H1 (cell line): ENCODE measurements around the gene CUBN. TPM values are rescaled to one million over a fixed set of nuclear protein-coding genes. Genes with fewer than 3 reads are reported as not detected.

Experiments
- CTCF ChIA-PET: fragments of 300-600 bp; sonication (Branson Sonifier 250); formaldehyde crosslinking; loops from one replicate; lab custom pipeline; 2021; ENCODE audit not compliant: partially characterized antibody; lab: Charles Lee
- POLR2A ChIA-PET: fragments of 300-600 bp; sonication (Branson Sonifier 250); formaldehyde crosslinking; loops from one replicate; lab custom pipeline; 2021; ENCODE audit warnings: inconsistent platforms; ENCODE audit not compliant: partially characterized antibody; lab: Charles Lee
- DNase-seq, 2 experiments: peaks; one replicate each; pipeline versions ENCODE4 v3.0.0 to v3.0.0-alpha.2; 2010 to 2022; ENCODE audit warnings: low spot score in 2 of 2, low read depth in 1 of 2, mixed read lengths in 1 of 2
- FAIRE-seq: peaks from 2 replicates; lab custom pipeline; 2011; peaks lifted over from hg19 to GRCh38; lab: Jason Lieb, UNC
- H2AFZ ChIP-seq: 2 replicates; pipeline ENCODE4 v1.8.1; 2012; ENCODE audit warnings: low read length, inconsistent platforms
- H2AK5ac ChIP-seq: 2 replicates; pipeline ENCODE4 v1.6.1; 2013; ENCODE audit warnings: low read depth, low read length
- H2BK120ac ChIP-seq: replicated peaks from 2 replicates; pipeline ENCODE3; 2013; ENCODE audit warnings: low read depth, low read length, inconsistent platforms
- H2BK12ac ChIP-seq: 2 replicates; pipeline ENCODE4 v1.6.1; 2013; ENCODE audit warnings: low read depth, low read length
- H2BK15ac ChIP-seq: 2 replicates; pipeline ENCODE4 v1.6.1; 2013; ENCODE audit warnings: low read length
- H2BK20ac ChIP-seq: 2 replicates; pipeline ENCODE4 v1.6.1; 2013; ENCODE audit warnings: low read length
- H2BK5ac ChIP-seq: 2 replicates; pipeline ENCODE4 v1.6.1; 2013; ENCODE audit warnings: low read depth, low read length
- H3K14ac ChIP-seq: 2 replicates; pipeline ENCODE4 v1.6.1; 2013; ENCODE audit warnings: inconsistent platforms; ENCODE audit not compliant: insufficient read length
- H3K18ac ChIP-seq: 2 replicates; pipeline ENCODE4 v1.6.1; 2013; ENCODE audit warnings: low read length; ENCODE audit errors: extremely low read depth
- H3K23ac ChIP-seq: 2 replicates; pipeline ENCODE4 v1.6.1; 2013; ENCODE audit warnings: inconsistent platforms; ENCODE audit not compliant: insufficient read length
- H3K23me2 ChIP-seq: 2 replicates; pipeline ENCODE4 v1.6.1; 2013; ENCODE audit warnings: low read depth, low read length
- H3K27ac ChIP-seq: 2 replicates; pipeline ENCODE4 v1.6.1; 2011; ENCODE audit warnings: low read depth, low read length, inconsistent platforms
- H3K27me3 ChIP-seq, 4 experiments: replicated peaks in 1 of 4; 1 replicate in 1 of 4; 2 replicates in 3 of 4; pipeline versions ENCODE4 v1.6.1 to v1.8.1; 2011 to 2013; ENCODE audit warnings: low read length in 3 of 4, mild to moderate bottlenecking in 3 of 4, inconsistent platforms in 2 of 4, mixed read lengths in 2 of 4, moderate library complexity in 1 of 4; ENCODE audit not compliant: control insufficient read depth in 3 of 4, insufficient read depth in 3 of 4; ENCODE audit errors: extremely low read depth in 1 of 4
- H3K36me3 ChIP-seq, 4 experiments: 2 replicates each; pipeline versions ENCODE4 v1.6.1 to v1.8.1; 2011 to 2013; ENCODE audit warnings: mild to moderate bottlenecking in 4 of 4, low read length in 3 of 4, moderate library complexity in 2 of 4, control low read depth in 1 of 4, inconsistent platforms in 1 of 4; ENCODE audit not compliant: insufficient read depth in 4 of 4, control insufficient read depth in 2 of 4
- H3K4ac ChIP-seq: replicated peaks from 2 replicates; pipeline ENCODE3; 2013; ENCODE audit warnings: low read length, low read depth, mixed read lengths, inconsistent platforms; ENCODE audit not compliant: insufficient read length
- H3K4me1 ChIP-seq, 4 experiments: replicated peaks in 1 of 4; 1 replicate in 1 of 4; 2 replicates in 3 of 4; pipeline versions ENCODE4 v1.6.1 to v1.8.1; 2011 to 2013; ENCODE audit warnings: low read length in 3 of 4, inconsistent platforms in 2 of 4, mixed read lengths in 1 of 4; ENCODE audit not compliant: insufficient read depth in 4 of 4, control insufficient read depth in 3 of 4
- H3K4me2 ChIP-seq, 2 experiments: 2 replicates each; pipeline versions ENCODE4 v1.6.1 to v1.8.1; 2011 to 2013; ENCODE audit warnings: low read depth in 2 of 2, low read length in 2 of 2, control low read depth in 1 of 2, inconsistent platforms in 1 of 2, mild to moderate bottlenecking in 1 of 2; ENCODE audit not compliant: insufficient read depth in 1 of 2
- H3K4me3 ChIP-seq, 4 experiments: fragments of 200-600, 300-600 bp in 1 of 4; sonication (generic), shearing (Covaris generic), sonication (Bioruptor Twin) in 1 of 4; 2 replicates each; pipeline versions ENCODE4 v1.5.1 to v1.8.1; 2011 to 2016; ENCODE audit warnings: low read length in 4 of 4, low read depth in 3 of 4, control low read depth in 2 of 4, inconsistent platforms in 2 of 4, mild to moderate bottlenecking in 2 of 4, mixed read lengths in 1 of 4, moderate library complexity in 1 of 4; ENCODE audit not compliant: insufficient read depth in 2 of 4; ENCODE audit errors: extremely low read depth in 1 of 4
- H3K56ac ChIP-seq: replicated peaks from 2 replicates; pipeline ENCODE3; 2013; ENCODE audit warnings: low read depth, mild to moderate bottlenecking, mixed read lengths, low read length, inconsistent platforms; ENCODE audit not compliant: insufficient read length
- H3K79me1 ChIP-seq: 2 replicates; pipeline ENCODE4 v1.6.1; 2013; ENCODE audit warnings: low read depth, low read length, control low read depth
- H3K79me2 ChIP-seq, 2 experiments: 2 replicates each; pipeline versions ENCODE4 v1.6.1 to v1.8.1; 2012 to 2013; ENCODE audit warnings: low read length in 2 of 2, mild to moderate bottlenecking in 2 of 2, inconsistent platforms in 1 of 2; ENCODE audit not compliant: insufficient read depth in 2 of 2, control insufficient read depth in 1 of 2
- H3K9ac ChIP-seq, 4 experiments: replicated peaks in 1 of 4; 1 replicate in 1 of 4; 2 replicates in 3 of 4; pipeline versions ENCODE4 v1.6.1 to v1.8.1; 2011 to 2013; ENCODE audit warnings: low read depth in 3 of 4, low read length in 3 of 4, control low read depth in 2 of 4, mild to moderate bottlenecking in 2 of 4, moderate library complexity in 2 of 4, inconsistent platforms in 1 of 4; ENCODE audit errors: extremely low read depth in 1 of 4
- H3K9me3 ChIP-seq, 2 experiments: 2 replicates each; pipeline versions ENCODE4 v1.6.1 to v1.8.1; 2012 to 2013; ENCODE audit warnings: mild to moderate bottlenecking in 2 of 2, moderate library complexity in 2 of 2, control low read depth in 1 of 2, inconsistent platforms in 1 of 2, low read depth in 1 of 2, low read length in 1 of 2, mixed read lengths in 1 of 2; ENCODE audit not compliant: insufficient read depth in 2 of 2
- H4K20me1 ChIP-seq, 2 experiments: replicated peaks in 1 of 2; 2 replicates each; pipeline versions ENCODE3 to v1.8.1; 2011 to 2013; ENCODE audit warnings: inconsistent platforms in 2 of 2, low read length in 2 of 2, mild to moderate bottlenecking in 1 of 2; ENCODE audit not compliant: insufficient read depth in 2 of 2, control insufficient read depth in 1 of 2
- H4K5ac ChIP-seq: 2 replicates; pipeline ENCODE4 v1.6.1; 2013; ENCODE audit warnings: low read length, low read depth, mixed read lengths, inconsistent platforms; ENCODE audit not compliant: insufficient read length
- H4K8ac ChIP-seq: 2 replicates; pipeline ENCODE4 v1.8.0; 2013; ENCODE audit warnings: mild to moderate bottlenecking, moderate library complexity, low read length, inconsistent platforms; ENCODE audit not compliant: insufficient read depth; ENCODE audit errors: extremely low read depth
- H4K91ac ChIP-seq: replicated peaks from 2 replicates; pipeline ENCODE3; 2013; ENCODE audit warnings: low read length, mixed read lengths, inconsistent platforms; ENCODE audit not compliant: insufficient read length
- ATF2 ChIP-seq: IDR thresholded peaks from 2 replicates; pipeline ENCODE4 v1.6.1; 2012; ENCODE audit warnings: low read length, inconsistent platforms
- CTBP2 ChIP-seq: IDR thresholded peaks from 2 replicates; pipeline ENCODE4 v1.7.0; 2011; ENCODE audit warnings: borderline replicate concordance, mild to moderate bottlenecking, moderate library complexity, mixed read lengths, low read length; ENCODE audit not compliant: insufficient read depth, insufficient read length
- EGR1 ChIP-seq: IDR thresholded peaks from 2 replicates; pipeline ENCODE4 v1.6.1; 2011; ENCODE audit warnings: low read depth, low read length, borderline replicate concordance
- GABPA ChIP-seq: IDR thresholded peaks from 2 replicates; pipeline ENCODE4 v1.6.1; 2011; ENCODE audit warnings: mild to moderate bottlenecking, low read length, moderate library complexity, borderline replicate concordance; ENCODE audit not compliant: insufficient read depth
- KDM1A ChIP-seq: fragments of 200-600, 300-600 bp; sonication (generic); IDR thresholded peaks from 2 replicates; pipeline ENCODE4 v1.7.1; 2016; ENCODE audit warnings: mild to moderate bottlenecking, low read length, borderline replicate concordance
- NRF1 ChIP-seq: IDR thresholded peaks from 2 replicates; pipeline ENCODE4 v1.6.1; 2011; ENCODE audit warnings: mild to moderate bottlenecking, low read depth, low read length, improper control_type of control experiment
- POLR2A ChIP-seq, 2 experiments: IDR thresholded peaks; 1 replicate in 1 of 2; 2 replicates in 1 of 2; pipeline ENCODE4 v1.6.1; 2011; ENCODE audit warnings: low read depth in 2 of 2, low read length in 2 of 2, mild to moderate bottlenecking in 2 of 2; ENCODE audit errors: control extremely low read depth in 1 of 2
- SAP30 ChIP-seq: fragments of 300-600 bp; sonication (generic); IDR thresholded peaks from 2 replicates; pipeline ENCODE4 v1.7.1; 2012; ENCODE audit warnings: low read length, moderate library complexity, mild to moderate bottlenecking, inconsistent platforms; ENCODE audit not compliant: insufficient read depth, insufficient replicate concordance
- SRF ChIP-seq: IDR thresholded peaks from 2 replicates; pipeline ENCODE4 v1.6.1; 2011; ENCODE audit warnings: mild to moderate bottlenecking, low read depth, low read length, moderate library complexity
- whole genome bisulfite sequencing, 2 experiments: shearing (Covaris generic) in 1 of 2; methylation state at CpG; one replicate each; pipeline versions ENCODE4 v1.1.6 to v1.1.7; 2013 to 2015; ENCODE audit warnings: low lambda C conversion rate in 2 of 2, mixed read lengths in 2 of 2, inconsistent platforms in 1 of 2, low coverage in 1 of 2, missing lambda C conversion rate in 1 of 2; ENCODE audit not compliant: insufficient replicate concordance in 2 of 2, insufficient coverage in 1 of 2, insufficient read length in 1 of 2; ENCODE audit errors: extremely low coverage in 1 of 2, missing lambda C conversion rate in 1 of 2; 5-methylcytosine and 5-hydroxymethylcytosine counted together
- polyA plus RNA-seq, 7 experiments: library from polyadenylated mRNA; depleted of rRNA in 3 of 7; stranded (reverse) in 5 of 7; unstranded in 2 of 7; fragments of >200 nt in 5 of 7; fragments of 200-250 nt in 2 of 7; gene quantifications; 1 replicate in 5 of 7; 2 replicates in 1 of 7; 4 replicates in 1 of 7; pipeline versions ENCODE4 v1.2.1 to v1.2.3, GENCODE V29; 2011 to 2013; ENCODE audit warnings: missing spikeins in 2 of 7, mixed read lengths in 2 of 7
- total RNA-seq: library from RNA; stranded (reverse); fragmentation: NEBNext Ultra II Directional; extraction: Animal tissue kit (Norgen Biotek cat#: 25700); gene quantifications from 2 replicates; pipeline ENCODE4 v1.2.1, GENCODE V29; 2021

CUBN gene
- total and polyA plus RNA-seq, 2 of the 8 experiments (the other 6 are each of a cell fraction or from before 2014, with no cell fraction given): 0.04 to 0.08 TPM

- Histone ChIP-seq H3K56ac (no peak overlapping the region), H4K91ac (no peak overlapping the region), H3K14ac (no peak overlapping the region), H3K18ac (no peak overlapping the region), H3K4me1 (peaks cover 0 to 4% (median 0%) of the 10 kb centered on the region in 4 experiments; a peak in 2 of 7 replicates), H4K5ac (no peak overlapping the region), H3K4me3 (no peak overlapping the region), H3K23ac (no peak overlapping the region), H3K23me2 (no peaks in the 10 kb centered on the region), H3K9me3 (no peaks in the 10 kb centered on the region), H2BK12ac (no peak overlapping the region), H2BK120ac (no peak overlapping the region), H3K79me1 (no peaks in the 10 kb centered on the region), H4K20me1 (no peaks in the 10 kb centered on the region), H3K36me3 (no peaks in the 10 kb centered on the region), H3K27me3 (no peaks in the 10 kb centered on the region), H2BK15ac (no peak overlapping the region), H3K9ac (no peak overlapping the region), H3K79me2 (no peaks in the 10 kb centered on the region), H4K8ac (no peak overlapping the region), H3K27ac (no peak overlapping the region), H2BK5ac (no peak overlapping the region), H2AK5ac (no peak overlapping the region), H3K4ac (no peak overlapping the region), H2AFZ (0 out of 2 replicates have a peak overlapping the region, but pooled peaks have one; percentile 54), H2BK20ac (0 out of 2 replicates have a peak overlapping the region, but pooled peaks have one; percentile 53), H3K4me2 (no peak overlapping the region)
- ChIA-PET POLR2A (no interaction called here), CTCF (interaction anchor here (0.8 kb wide), 1 partner anchor 31 kb away, joined by 3 read pairs; no protein-coding TSS in a partner anchor)
- no peak for FAIRE-seq
- 88% methylated on average over 13 of the region's 13 CpGs; no CpG with 5 or more reads in 1 of the 2 experiments for WGBS, 2 experiments
- DNase-seq: no peak
- TF ChIP-seq EGR1 (no peak), ATF2 (no peak), SRF (no peak), GABPA (no peak), CTBP2 (no peak), SAP30 (no peak), KDM1A (no peak), POLR2A (IDR thresholded peaks at IDR 0.05; ENCODE audit: control extremely low read depth in 1 of 2, low read depth in 2 of 2, low read length in 2 of 2) (no peak), NRF1 (no peak)
Observed at GRCh38 chr10:17031637-17032635, 97.7 kb downstream of the CUBN start.
